ENCODE data around the gene GNE. TPM values are rescaled to one million over a fixed set of nuclear protein-coding genes. Genes with fewer than 3 reads are reported as not detected.
"Not testable (repeated sequence)": the region's sequence is repeated elsewhere in the genome, so short reads cannot be mapped to it uniquely, and the experiment has no call there.

The GNE gene
- total RNA-seq, 1 experiment from 2014 or later = 15.1 TPM

- H3K9me3 ChIP-seq (replicated peaks); DNase-seq (ENCODE audit: low read depth in 1 of 2, low spot score in 2 of 2); H3K27ac ChIP-seq; H3K27me3 ChIP-seq (replicated peaks); H3K4me1 ChIP-seq (replicated peaks); H3K4me3 ChIP-seq; H3K36me3 ChIP-seq: not testable (repeated sequence)
Measured at GRCh38 chr9:36248061-36248460, 10.2 kb downstream of the GNE start.

- no peak for DNase-seq (ENCODE audit: low read depth in 1 of 2, low spot score in 2 of 2)
- Histone ChIP-seq H3K36me3 (peaks cover 5% of the 10 kb centered on the region), H3K4me1 (replicated peaks) (no peaks in the 10 kb centered on the region), H3K27me3 (replicated peaks) (no peaks in the 10 kb centered on the region), H3K27ac (no peak overlapping the region), H3K9me3 (replicated peaks) (no peaks in the 10 kb centered on the region), H3K4me3 (no peak overlapping the region)
Measured at GRCh38 chr9:36247356-36247755, 10.9 kb downstream of the GNE start.

- no peaks in the 10 kb centered on the region for H3K9me3 ChIP-seq (replicated peaks)
- no peaks in the 10 kb centered on the region for H3K27me3 ChIP-seq (replicated peaks)
- peaks cover 5% of the 10 kb centered on the region for H3K36me3 ChIP-seq
- no peak overlapping the region for H3K27ac ChIP-seq
- H3K4me3 ChIP-seq = no peak overlapping the region
- H3K4me1 ChIP-seq (replicated peaks) = no peaks in the 10 kb centered on the region
- no peak for DNase-seq (ENCODE audit: low read depth in 1 of 2, low spot score in 2 of 2)
Measured at GRCh38 chr9:36245906-36246305, 12.3 kb downstream of the GNE start.

GRCh38 chr9:36239675-36240074 lies 18.6 kb downstream of the GNE start:
- H3K27ac ChIP-seq; H3K4me1 ChIP-seq (replicated peaks); H3K27me3 ChIP-seq (replicated peaks); H3K4me3 ChIP-seq; H3K36me3 ChIP-seq; H3K9me3 ChIP-seq (replicated peaks); DNase-seq (ENCODE audit: low read depth in 1 of 2, low spot score in 2 of 2): not testable (repeated sequence)

GRCh38 chr9:36239205-36239604 lies 19.0 kb downstream of the GNE start:
- not testable (repeated sequence) for H3K27me3 ChIP-seq (replicated peaks); DNase-seq (ENCODE audit: low read depth in 1 of 2, low spot score in 2 of 2); H3K9me3 ChIP-seq (replicated peaks); H3K4me1 ChIP-seq (replicated peaks); H3K36me3 ChIP-seq; H3K27ac ChIP-seq; H3K4me3 ChIP-seq

- H3K36me3 ChIP-seq = no peaks in the 10 kb centered on the region
- no peak overlapping the region for H3K27ac ChIP-seq
- no peaks in the 10 kb centered on the region for H3K4me1 ChIP-seq (replicated peaks)
- DNase-seq (ENCODE audit: low read depth in 1 of 2, low spot score in 2 of 2) = no peak
- H3K9me3 ChIP-seq (replicated peaks) = no peaks in the 10 kb centered on the region
- H3K4me3 ChIP-seq = no peak overlapping the region
- H3K27me3 ChIP-seq (replicated peaks) = no peaks in the 10 kb centered on the region
Measured at GRCh38 chr9:36237230-36237629, 21.0 kb downstream of the GNE start.

GRCh38 chr9:36222449-36222848 lies 35.8 kb downstream of the GNE start:
- DNase-seq (ENCODE audit: low read depth in 1 of 2, low spot score in 2 of 2) = no peak
- no peaks in the 10 kb centered on the region for H3K27me3 ChIP-seq (replicated peaks)
- no peaks in the 10 kb centered on the region for H3K9me3 ChIP-seq (replicated peaks)
- no peak overlapping the region for H3K4me3 ChIP-seq
- H3K4me1 ChIP-seq (replicated peaks) = no peaks in the 10 kb centered on the region
- peaks cover 22% of the 10 kb centered on the region for H3K36me3 ChIP-seq
- no peak overlapping the region for H3K27ac ChIP-seq

- Histone ChIP-seq H3K4me3 (no peak overlapping the region), H3K36me3 (peaks cover 22% of the 10 kb centered on the region), H3K27me3 (replicated peaks) (no peaks in the 10 kb centered on the region)
Measured at GRCh38 chr9:36221667-36222066, 36.6 kb downstream of the GNE start.

GRCh38 chr9:36218411-36218901 lies 39.8 kb downstream of the GNE start:
- H3K27ac ChIP-seq = no peak overlapping the region
- H3K27me3 ChIP-seq (replicated peaks) = no peaks in the 10 kb centered on the region
- H3K9me3 ChIP-seq (replicated peaks) = no peaks in the 10 kb centered on the region
- peaks cover 28% of the 10 kb centered on the region for H3K36me3 ChIP-seq
- no peak overlapping the region for H3K4me3 ChIP-seq
- H3K4me1 ChIP-seq (replicated peaks) = no peaks in the 10 kb centered on the region
- no peak for DNase-seq (ENCODE audit: low read depth in 1 of 2, low spot score in 2 of 2)

More at GRCh38 chr9:36221667-36222066, 36.6 kb downstream of the GNE start:
- Histone ChIP-seq H3K9me3 (replicated peaks) (no peaks in the 10 kb centered on the region), H3K27ac (no peak overlapping the region), H3K4me1 (replicated peaks) (no peaks in the 10 kb centered on the region)
- DNase-seq (ENCODE audit: low read depth in 1 of 2, low spot score in 2 of 2) = no peak

GRCh38 chr9:36218011-36218410 lies 40.2 kb downstream of the GNE start:
- Histone ChIP-seq H3K27me3 (replicated peaks) (no peaks in the 10 kb centered on the region), H3K4me1 (replicated peaks) (no peaks in the 10 kb centered on the region), H3K9me3 (replicated peaks) (no peaks in the 10 kb centered on the region), H3K4me3 (no peak overlapping the region), H3K27ac (no peak overlapping the region), H3K36me3 (peaks cover 26% of the 10 kb centered on the region)
- DNase-seq (ENCODE audit: low read depth in 1 of 2, low spot score in 2 of 2) = no peak

GRCh38 chr9:36217256-36217968 lies 40.8 kb downstream of the GNE start:
- Histone ChIP-seq H3K4me3 (no peak overlapping the region), H3K27me3 (replicated peaks) (no peaks in the 10 kb centered on the region), H3K36me3 (peaks cover 25% of the 10 kb centered on the region), H3K4me1 (replicated peaks) (no peaks in the 10 kb centered on the region), H3K27ac (no peak overlapping the region), H3K9me3 (replicated peaks) (no peaks in the 10 kb centered on the region)
- DNase-seq (ENCODE audit: low read depth in 1 of 2, low spot score in 2 of 2) = no peak

GRCh38 chr9:36214571-36214970 lies 43.7 kb downstream of the GNE start:
- no peaks in the 10 kb centered on the region for H3K27me3 ChIP-seq (replicated peaks)
- DNase-seq (ENCODE audit: low read depth in 1 of 2, low spot score in 2 of 2) = no peak
- no peaks in the 10 kb centered on the region for H3K9me3 ChIP-seq (replicated peaks)
- H3K36me3 ChIP-seq = peaks cover 43% of the 10 kb centered on the region
- no peaks in the 10 kb centered on the region for H3K4me1 ChIP-seq (replicated peaks)
- no peak overlapping the region for H3K27ac ChIP-seq
- no peak overlapping the region for H3K4me3 ChIP-seq

- no peak for DNase-seq (ENCODE audit: low read depth in 1 of 2, low spot score in 2 of 2)
- no peak overlapping the region for H3K27ac ChIP-seq
- H3K27me3 ChIP-seq (replicated peaks) = no peaks in the 10 kb centered on the region
- no peaks in the 10 kb centered on the region for H3K9me3 ChIP-seq (replicated peaks)
- H3K4me3 ChIP-seq = no peak overlapping the region
- H3K36me3 ChIP-seq = peaks cover 49% of the 10 kb centered on the region
- no peaks in the 10 kb centered on the region for H3K4me1 ChIP-seq (replicated peaks)
Measured at GRCh38 chr9:36213989-36214388, 44.3 kb downstream of the GNE start.

- Histone ChIP-seq H3K9me3 (replicated peaks) (no peaks in the 10 kb centered on the region), H3K27ac (no peak overlapping the region), H3K4me3 (no peak overlapping the region), H3K4me1 (replicated peaks) (no peaks in the 10 kb centered on the region), H3K27me3 (replicated peaks) (no peaks in the 10 kb centered on the region), H3K36me3 (peaks cover 50% of the 10 kb centered on the region)
- no peak for DNase-seq (ENCODE audit: low read depth in 1 of 2, low spot score in 2 of 2)
Measured at GRCh38 chr9:36213387-36213786, 44.9 kb downstream of the GNE start.

- H3K27me3 ChIP-seq (replicated peaks) = no peaks in the 10 kb centered on the region
- no peak for DNase-seq (ENCODE audit: low read depth in 1 of 2, low spot score in 2 of 2)
- H3K36me3 ChIP-seq = peaks cover 64% of the 10 kb centered on the region
- H3K9me3 ChIP-seq (replicated peaks) = no peaks in the 10 kb centered on the region
- peaks cover 6% of the 10 kb centered on the region; the same call in 1 of the 2 replicates for H3K4me1 ChIP-seq (replicated peaks)
- no peak overlapping the region for H3K4me3 ChIP-seq
- no peak overlapping the region for H3K27ac ChIP-seq
Measured at GRCh38 chr9:36211510-36211909, 46.7 kb downstream of the GNE start.
